Neural progenitor cell (in vitro differentiated cells): Measurements from ENCODE around the gene DLEC1.

ENCODE experiments used
- CTCF ChIP-seq: fragments of 200-600 bp; sonication (generic); IDR thresholded peaks from 2 replicates; pipeline ENCODE4 v1.5.1; 2017; ENCODE audit warnings: antibody characterized with exemption, mild to moderate bottlenecking
- EZH2 ChIP-seq: fragments of 200-600 bp; sonication (generic); IDR thresholded peaks from 2 replicates; pipeline ENCODE4 v1.6.1; 2017; ENCODE audit warnings: antibody characterized with exemption, mild to moderate bottlenecking, moderate library complexity

GRCh38 chr3:38102444-38102814, 63.4 kb downstream of the DLEC1 start:
- TF ChIP-seq CTCF (no peak), EZH2 (no peak)
